GM13977 (cell line): ENCODE data around the gene ZNF185.
A peak's percentile ranks its signal among the peaks of the same experiment; 100 is the strongest.

Experiments
- DNase-seq: peaks from one replicate; pipeline ENCODE4 v3.0.0; 2012; ENCODE audit warnings: low spot score
- CTCF ChIP-seq: IDR thresholded peaks from 2 replicates; pipeline ENCODE4 v1.5.1; 2012; ENCODE audit warnings: mild to moderate bottlenecking, control low read depth; ENCODE audit not compliant: insufficient read depth; ENCODE audit errors: extremely low read depth, missing control alignments
- in situ Hi-C: fragments of 300-500 bp; cut with MboI; formaldehyde crosslinking; loops from one replicate; pipeline ENCODE4 v1.12.0; 2022; ENCODE audit warnings: low sequenced_read_pairs, low pct_unique_long_range_greater_than_20kb, mixed read lengths, inconsistent platforms; ENCODE audit not compliant: unreplicated experiment

The ZNF185 gene

GRCh38 chrX:152932144-152932543, 34.3 kb downstream of the ZNF185 start:
- in situ Hi-C loops: no loop called here
- no peak for TF ChIP-seq CTCF
- DNase-seq: no peak

- DNase-seq: no peak
- no peak for TF ChIP-seq CTCF
- in situ Hi-C loops: no loop called here
Measured at GRCh38 chrX:152932598-152933175, 34.8 kb downstream of the ZNF185 start.

- TF ChIP-seq CTCF: no peak
- no peak for DNase-seq
- in situ Hi-C loops: no loop called here
Measured at GRCh38 chrX:152936306-152936705, 38.4 kb downstream of the ZNF185 start.

- in situ Hi-C loops: no loop called here
- no peak for TF ChIP-seq CTCF
Measured at GRCh38 chrX:152937236-152937635, 39.4 kb downstream of the ZNF185 start.

GRCh38 chrX:152941328-152942076, 43.6 kb downstream of the ZNF185 start:
- peak; percentile 87 for TF ChIP-seq CTCF
- in situ Hi-C loops: no loop called here

More at GRCh38 chrX:152937236-152937635, 39.4 kb downstream of the ZNF185 start:
- DNase-seq: no peak

GRCh38 chrX:152942077-152942442, 44.2 kb downstream of the ZNF185 start:
- in situ Hi-C loops: no loop called here
- no peak for TF ChIP-seq CTCF
- DNase-seq: no peak

More at GRCh38 chrX:152941328-152942076, 43.6 kb downstream of the ZNF185 start:
- peak; percentile 93 for DNase-seq
